ENCODE results near the gene TRMT2B.
"Not testable (repeated sequence)": the region's sequence is repeated elsewhere in the genome, so short reads cannot be mapped to it uniquely, and the experiment has no call there.

Gene TRMT2B

GRCh38 chrX:100999451-100999850, 52.5 kb downstream of the TRMT2B start:
- DNase-seq: no peak

GRCh38 chrX:100995469-100995868, 56.4 kb downstream of the TRMT2B start:
- peak; percentile 56 for DNase-seq

GRCh38 chrX:100994352-100995281, 57.3 kb downstream of the TRMT2B start:
- peak; percentile 46 for DNase-seq

GRCh38 chrX:100990139-100990538, 61.8 kb downstream of the TRMT2B start:
- no peak for DNase-seq

GRCh38 chrX:100984818-100985217, 67.1 kb downstream of the TRMT2B start:
- no peak for DNase-seq

- not testable (repeated sequence) for DNase-seq
Observed at GRCh38 chrX:100981498-100981845, 70.4 kb downstream of the TRMT2B start.

- no peak for DNase-seq
Observed at GRCh38 chrX:100980608-100981497, 71.1 kb downstream of the TRMT2B start.

- DNase-seq: no peak
Observed at GRCh38 chrX:100979881-100980607, 71.9 kb downstream of the TRMT2B start.

GRCh38 chrX:100976211-100976610, 75.7 kb downstream of the TRMT2B start:
- no peak for DNase-seq

GRCh38 chrX:100975212-100975611, 76.7 kb downstream of the TRMT2B start:
- no peak for DNase-seq

GRCh38 chrX:100973411-100973810, 78.5 kb downstream of the TRMT2B start:
- no peak for DNase-seq

GRCh38 chrX:100969936-100970335, 82.0 kb downstream of the TRMT2B start:
- DNase-seq: no peak

GRCh38 chrX:100969408-100969807, 82.5 kb downstream of the TRMT2B start, which contains the start of gene ARL13A:
TSS of gene ARL13A (plus strand) at chrX:100969708. CDS start at chrX:100973690, 3,982 bp downstream.
- DNase-seq: no peak

GRCh38 chrX:100964362-100964761, 87.5 kb downstream of the TRMT2B start:
- DNase-seq: no peak

GRCh38 chrX:100962811-100963210, 89.1 kb downstream of the TRMT2B start:
- no peak for DNase-seq
